Hepatic stellate cell (primary cell): ENCODE data around the gene ELAPOR1.

Experiments
- DNase-seq: peaks from one replicate; pipeline ENCODE4 v3.0.0; 2011; ENCODE audit warnings: low spot score

The ELAPOR1 gene

GRCh38 chr1:109113590-109114341 lies at the start of gene ELAPOR1:
Gene ELAPOR1 (plus strand): TSS chr1:109114115. CDS start chr1:109114184, 69 bp downstream.
- DNase-seq, result no peak

- no peak for DNase-seq
Observed at GRCh38 chr1:109065137-109065536, 48.8 kb upstream of the ELAPOR1 start.

GRCh38 chr1:109067883-109068282 lies 46.0 kb upstream of the ELAPOR1 start:
- no peak for DNase-seq

- no peak for DNase-seq
Observed at GRCh38 chr1:109069294-109069693, 44.6 kb upstream of the ELAPOR1 start.

GRCh38 chr1:109075531-109076490 lies 38.1 kb upstream of the ELAPOR1 start, which contains the start of gene TAF13:
Gene TAF13 (minus strand): TSS chr1:109076003. CDS start chr1:109075947, 56 bp downstream.
- DNase-seq, result peak; percentile 93

- DNase-seq, result no peak
Observed at GRCh38 chr1:109078317-109078716, 35.6 kb upstream of the ELAPOR1 start.

GRCh38 chr1:109079240-109079622 lies 34.7 kb upstream of the ELAPOR1 start:
- DNase-seq, result no peak

GRCh38 chr1:109080441-109081082 lies 33.4 kb upstream of the ELAPOR1 start:
- no peak for DNase-seq

- DNase-seq, result no peak
Observed at GRCh38 chr1:109083501-109083900, 30.4 kb upstream of the ELAPOR1 start.

- DNase-seq, result no peak
Observed at GRCh38 chr1:109083923-109084322, 30.0 kb upstream of the ELAPOR1 start.

GRCh38 chr1:109084563-109085517 lies 29.1 kb upstream of the ELAPOR1 start:
- no peak for DNase-seq

GRCh38 chr1:109089242-109090015 lies 24.5 kb upstream of the ELAPOR1 start:
- peak; percentile 74 for DNase-seq

- DNase-seq, result peak; percentile 87
Observed at GRCh38 chr1:109090196-109091077, 23.5 kb upstream of the ELAPOR1 start, which contains the start of gene TMEM167B. Gene TMEM167B (plus strand): TSS chr1:109090764. CDS start chr1:109090873, 109 bp downstream.

- DNase-seq, result peak; percentile 65
Observed at GRCh38 chr1:109091078-109091838, 22.7 kb upstream of the ELAPOR1 start.

- no peak for DNase-seq
Observed at GRCh38 chr1:109091839-109092193, 22.1 kb upstream of the ELAPOR1 start.

- DNase-seq, result no peak
Observed at GRCh38 chr1:109094377-109094803, 19.5 kb upstream of the ELAPOR1 start.

- no peak for DNase-seq
Observed at GRCh38 chr1:109094871-109095270, 19.0 kb upstream of the ELAPOR1 start.

- no peak for DNase-seq
Observed at GRCh38 chr1:109095631-109096030, 18.3 kb upstream of the ELAPOR1 start.
